ENCODE results near the gene GPX2.
"Not testable (repeated sequence)": the region's sequence is repeated elsewhere in the genome, so short reads cannot be mapped to it uniquely, and the experiment has no call there.

GPX2 gene

DNA sequence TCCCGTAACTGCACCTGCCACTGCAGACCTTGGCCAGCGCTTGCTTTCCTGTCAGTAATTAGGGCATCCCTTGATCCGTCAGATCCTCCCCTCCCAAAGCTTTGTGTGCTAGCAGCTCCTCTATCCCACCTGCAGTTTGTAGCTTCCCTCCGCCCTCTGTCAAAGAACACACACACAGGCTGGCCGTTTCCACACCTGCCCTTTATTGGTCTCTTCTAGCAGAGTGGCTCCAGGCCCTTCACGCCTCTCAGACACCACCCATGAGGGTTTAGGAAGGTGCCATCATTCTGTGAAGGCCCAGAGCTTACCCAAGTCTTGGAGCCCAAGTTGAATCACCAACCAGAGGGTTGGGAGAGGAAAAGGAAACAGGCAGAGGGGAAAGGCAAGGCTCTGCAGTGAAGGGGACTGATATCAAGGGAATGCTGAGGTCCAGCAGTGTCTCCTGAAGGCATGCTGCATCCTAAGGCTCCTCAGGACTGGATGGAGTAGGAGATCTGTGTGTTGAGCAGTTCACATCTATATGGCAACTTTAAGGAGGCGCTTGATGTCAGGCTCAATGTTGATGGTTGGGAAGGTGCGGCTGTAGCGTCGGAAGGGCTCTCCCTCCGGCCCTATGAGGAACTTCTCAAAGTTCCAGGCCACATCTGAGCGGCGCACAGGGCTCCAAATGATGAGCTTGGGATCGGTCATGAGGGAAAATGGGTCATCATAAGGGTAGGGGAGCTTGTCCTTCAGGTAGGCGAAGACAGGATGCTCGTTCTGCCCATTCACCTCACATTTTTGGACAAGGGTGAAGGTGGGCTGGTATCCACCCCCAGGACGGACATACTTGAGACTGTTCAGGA lies 3.4 kb downstream of the GPX2 start:
- no peak for DNase-seq

DNA sequence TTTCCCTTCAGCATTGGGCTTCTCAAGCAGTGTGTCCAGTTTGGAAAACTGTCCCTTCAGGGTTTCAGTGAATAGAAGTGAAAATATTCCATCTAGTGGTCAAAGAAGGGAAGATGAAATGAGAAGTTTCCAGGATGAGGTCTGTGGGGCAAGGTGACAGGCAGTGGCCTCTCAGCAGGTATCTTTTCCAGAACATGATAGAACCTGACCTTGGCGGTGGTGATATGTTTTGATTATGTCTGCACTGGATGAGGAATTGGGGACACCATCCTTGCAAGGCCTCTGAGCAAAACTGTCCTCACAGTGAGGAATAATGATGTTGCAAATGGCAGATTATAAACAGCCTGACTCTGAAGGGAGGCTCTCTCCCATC lies 4.7 kb downstream of the GPX2 start:
- no peak for DNase-seq

GRCh38 chr14:64937171-64937820 lies 5.2 kb downstream of the GPX2 start:
- DNase-seq = no peak

DNA sequence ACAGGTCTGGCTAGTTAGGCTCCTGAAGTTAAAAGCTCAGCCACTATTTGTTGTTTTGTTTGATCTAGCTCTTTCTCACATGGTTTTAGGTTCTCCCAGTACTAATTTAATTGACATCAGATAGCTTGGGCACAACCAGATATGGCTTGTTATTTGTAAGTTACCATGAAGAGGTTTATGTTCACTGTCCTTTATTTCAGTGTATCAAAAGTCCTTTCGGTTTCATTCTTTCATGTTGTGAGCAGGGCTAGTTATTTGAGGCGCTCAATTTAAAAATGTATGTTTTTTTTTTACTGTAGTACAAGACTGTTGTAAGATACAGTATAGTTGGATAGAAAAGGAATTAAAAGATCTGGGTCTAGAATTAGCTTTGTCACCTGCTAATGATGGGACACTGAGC lies 7.0 kb downstream of the GPX2 start:
- no peak for DNase-seq

DNA sequence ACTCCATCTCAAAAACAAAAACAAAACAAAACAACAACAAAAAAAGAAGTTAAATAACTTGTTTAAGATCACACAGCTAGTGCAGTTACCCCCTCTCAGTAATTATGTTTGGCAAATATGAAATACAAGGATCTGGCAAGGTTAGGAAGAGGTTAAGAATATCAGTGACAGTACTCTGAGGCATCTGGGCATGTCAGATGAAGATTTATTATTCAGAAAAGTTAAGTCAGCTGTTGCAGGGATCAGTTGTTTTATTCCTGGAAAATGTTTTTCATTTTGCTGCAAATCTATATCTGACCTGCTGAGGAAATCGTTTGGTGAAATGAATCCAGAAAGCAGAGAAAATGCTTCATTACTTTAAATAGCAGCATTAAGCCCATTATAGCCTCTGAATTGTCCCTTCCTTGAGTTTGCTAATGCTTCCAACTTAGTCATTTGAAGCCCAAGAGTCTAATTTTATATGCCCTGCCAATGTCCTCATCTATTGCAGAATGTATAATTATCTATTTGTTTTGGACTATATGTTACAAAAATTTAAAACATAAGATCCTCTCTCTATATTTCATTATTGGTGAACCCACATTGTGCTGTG lies 8.1 kb downstream of the GPX2 start:
- no peak for DNase-seq

GRCh38 chr14:64932231-64932630 lies 10.3 kb downstream of the GPX2 start:
- no peak for DNase-seq

GRCh38 chr14:64931123-64931522 lies 11.4 kb downstream of the GPX2 start:
- no peak for DNase-seq

DNA sequence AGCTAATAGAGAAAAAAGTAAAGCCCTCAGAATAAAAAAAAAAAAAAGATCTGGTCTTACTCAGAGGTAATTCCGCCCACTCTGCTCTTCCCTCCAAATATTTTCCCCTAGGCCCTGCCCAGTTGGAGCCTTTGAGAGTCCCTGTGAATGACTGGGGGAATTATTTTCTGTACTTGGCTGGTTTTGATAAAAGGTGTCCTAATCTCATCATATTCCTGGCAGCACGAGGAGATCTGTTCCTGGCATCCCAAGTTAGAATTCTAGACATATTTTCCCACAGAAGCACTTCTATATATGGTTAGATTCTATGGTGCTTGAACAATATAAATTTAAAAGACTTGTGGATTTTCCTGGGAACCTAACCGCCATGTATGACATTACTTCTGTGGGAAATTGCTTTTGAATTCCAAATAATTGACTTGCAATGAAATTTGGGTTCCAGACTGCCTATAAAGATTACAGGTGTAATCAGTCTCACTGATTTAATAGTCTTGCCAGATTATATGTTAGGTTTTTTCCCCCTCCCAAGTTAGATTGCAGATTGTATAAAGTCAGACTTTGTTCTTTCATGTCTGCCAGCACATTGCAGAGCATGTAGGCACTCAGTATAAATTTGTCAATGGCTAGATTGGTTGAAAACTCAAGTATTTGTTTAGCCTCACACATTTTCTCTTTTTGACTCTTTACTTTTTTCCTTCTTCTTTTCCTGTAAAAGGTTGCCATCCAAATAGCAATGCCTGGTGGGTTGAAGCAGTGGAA lies 12.3 kb downstream of the GPX2 start:
- DNase-seq = no peak

- no peak for DNase-seq
These were observed 13.6 kb downstream of the GPX2 start for GRCh38 chr14:64929014-64929359.

GRCh38 chr14:64928239-64929013 lies 14.1 kb downstream of the GPX2 start:
- no peak for DNase-seq

DNA sequence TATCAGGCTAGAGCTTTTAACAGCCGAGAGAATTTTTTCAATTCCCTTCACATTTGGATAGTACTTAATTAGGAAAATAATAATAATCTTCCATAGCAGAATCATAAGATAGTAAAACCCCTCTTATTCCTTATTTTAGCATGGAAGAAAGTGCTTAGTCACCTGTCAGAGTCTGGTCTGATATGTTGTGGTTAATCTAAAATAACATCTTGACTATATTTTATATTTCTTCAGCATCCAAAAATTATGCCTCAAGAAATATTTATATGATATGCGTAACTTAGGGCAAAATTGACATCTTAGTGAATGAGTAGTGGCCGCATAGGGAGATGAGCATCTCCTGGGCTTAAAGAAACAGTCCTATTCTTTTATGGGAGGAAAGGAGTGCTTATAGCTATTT lies 15.5 kb downstream of the GPX2 start:
- DNase-seq = no peak

DNA sequence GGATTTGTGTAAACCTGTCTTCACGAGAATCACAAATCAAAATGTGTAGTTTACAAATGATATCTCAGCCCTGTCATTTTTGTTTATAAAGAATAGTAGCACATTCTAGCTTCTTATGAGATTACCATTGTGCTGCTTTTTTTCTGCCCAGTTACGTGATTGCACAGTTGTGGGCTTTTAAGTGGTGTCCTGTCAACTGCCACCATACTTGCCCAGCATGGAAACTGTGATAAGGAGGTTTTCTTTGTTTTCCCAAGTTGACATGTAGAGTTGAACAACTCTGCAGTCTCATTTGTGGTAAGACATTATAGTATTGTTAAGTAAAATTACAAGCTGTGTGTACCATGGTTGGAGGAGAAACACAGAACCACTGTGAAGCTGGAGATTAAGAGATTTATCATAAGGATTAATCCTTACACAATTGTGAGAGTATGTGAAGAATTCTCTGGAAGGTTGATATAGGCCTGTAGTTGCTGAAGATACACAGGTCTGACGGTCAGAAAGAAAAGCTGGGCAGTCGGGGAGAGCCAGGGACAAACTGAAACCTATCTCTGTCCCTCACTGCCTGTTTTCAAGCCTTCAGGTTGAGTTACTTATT lies 16.0 kb downstream of the GPX2 start:
- no peak for DNase-seq

- no peak for DNase-seq
These were observed 19.5 kb downstream of the GPX2 start for GRCh38 chr14:64923015-64923414.

GRCh38 chr14:64920465-64920864 lies 22.1 kb downstream of the GPX2 start:
- DNase-seq = no peak

DNA sequence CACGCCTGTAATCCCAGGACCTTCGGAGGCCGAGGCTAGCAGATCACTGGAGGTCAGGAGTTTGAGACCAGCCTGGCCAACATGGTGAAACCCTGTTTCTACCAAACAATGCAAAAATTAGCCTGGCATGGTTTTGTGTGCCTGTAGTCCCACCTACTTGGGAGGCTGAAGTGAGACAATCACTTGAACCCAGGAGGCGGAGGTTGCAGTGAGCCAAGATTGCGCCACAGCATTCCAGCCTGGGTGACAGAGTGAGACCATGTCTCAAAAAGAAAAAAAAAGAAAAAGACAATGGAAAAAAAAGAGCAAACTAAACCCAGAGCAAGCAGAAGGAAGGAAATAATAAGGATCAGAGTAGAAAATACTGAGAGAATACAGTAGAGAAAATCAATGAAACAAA lies 22.9 kb downstream of the GPX2 start:
- DNase-seq = no peak

GRCh38 chr14:64919215-64919614 lies 23.3 kb downstream of the GPX2 start:
- no peak for DNase-seq

- DNase-seq = no peak
These were observed 24.3 kb downstream of the GPX2 start for GRCh38 chr14:64918216-64918615.

- no peak for DNase-seq
These were observed 26.7 kb downstream of the GPX2 start for GRCh38 chr14:64915797-64916196.

- DNase-seq = no peak
These were observed 27.5 kb downstream of the GPX2 start for GRCh38 chr14:64915029-64915424.

- peak; percentile 96 for DNase-seq
These were observed 28.1 kb downstream of the GPX2 start, which contains the start of gene CHURC1 for GRCh38 chr14:64914237-64915028. Gene CHURC1 (plus strand): TSS chr14:64914455. CDS start chr14:64914496, 41 bp downstream.

- DNase-seq = not testable (repeated sequence)
These were observed 29.1 kb downstream of the GPX2 start for GRCh38 chr14:64913477-64913876.
